Measurements from ENCODE around the gene POLR1H. TPM values are rescaled to one million over a fixed set of nuclear protein-coding genes. Genes with fewer than 3 reads are reported as not detected.

POLR1H gene
- total RNA-seq, 1 donor from 2014 or later: 30.3 TPM

GRCh38 chr6:30075790-30076732 is 15.0 kb downstream of the POLR1H start:
- TF ChIP-seq CTCF (conservative IDR thresholded peaks at IDR 0.05; ENCODE audit: low read depth, low read length): peak; percentile 58
- no peak for DNase-seq (ENCODE audit: low read depth)
- peak overlapping the region; percentile 5 for H3K4me3 ChIP-seq (ENCODE audit: low read depth, low read length)

GRCh38 chr6:30077218-30077617 is 16.2 kb downstream of the POLR1H start:
- H3K4me3 ChIP-seq (ENCODE audit: low read depth, low read length): no peak overlapping the region
- no peak for DNase-seq (ENCODE audit: low read depth)
- TF ChIP-seq CTCF (conservative IDR thresholded peaks at IDR 0.05; ENCODE audit: low read depth, low read length): no peak

- no peak overlapping the region for H3K4me3 ChIP-seq (ENCODE audit: low read depth, low read length)
- no peak for DNase-seq (ENCODE audit: low read depth)
- no peak for TF ChIP-seq CTCF (conservative IDR thresholded peaks at IDR 0.05; ENCODE audit: low read depth, low read length)
These were observed 26.8 kb downstream of the POLR1H start for GRCh38 chr6:30087876-30088275.

- TF ChIP-seq CTCF (conservative IDR thresholded peaks at IDR 0.05; ENCODE audit: low read depth, low read length): no peak
- no peak overlapping the region for H3K4me3 ChIP-seq (ENCODE audit: low read depth, low read length)
- peak; percentile 69 for DNase-seq (ENCODE audit: low read depth)
These were observed 30.7 kb downstream of the POLR1H start for GRCh38 chr6:30091577-30092381.

- H3K4me3 ChIP-seq (ENCODE audit: low read depth, low read length): no peak overlapping the region
- DNase-seq (ENCODE audit: low read depth): no peak
- TF ChIP-seq CTCF (conservative IDR thresholded peaks at IDR 0.05; ENCODE audit: low read depth, low read length): no peak
These were observed 31.9 kb downstream of the POLR1H start for GRCh38 chr6:30092852-30093543.

- no peak for DNase-seq (ENCODE audit: low read depth)
- no peak for TF ChIP-seq CTCF (conservative IDR thresholded peaks at IDR 0.05; ENCODE audit: low read depth, low read length)
- no peak overlapping the region for H3K4me3 ChIP-seq (ENCODE audit: low read depth, low read length)
These were observed 33.0 kb downstream of the POLR1H start for GRCh38 chr6:30093951-30094661.

Measured in epithelial cell of proximal tubule (primary cell).